ENCODE measurements around the gene GJA4.
"Not testable (repeated sequence)": the region's sequence is repeated elsewhere in the genome, so short reads cannot be mapped to it uniquely, and the experiment has no call there.

GJA4 gene

DNA sequence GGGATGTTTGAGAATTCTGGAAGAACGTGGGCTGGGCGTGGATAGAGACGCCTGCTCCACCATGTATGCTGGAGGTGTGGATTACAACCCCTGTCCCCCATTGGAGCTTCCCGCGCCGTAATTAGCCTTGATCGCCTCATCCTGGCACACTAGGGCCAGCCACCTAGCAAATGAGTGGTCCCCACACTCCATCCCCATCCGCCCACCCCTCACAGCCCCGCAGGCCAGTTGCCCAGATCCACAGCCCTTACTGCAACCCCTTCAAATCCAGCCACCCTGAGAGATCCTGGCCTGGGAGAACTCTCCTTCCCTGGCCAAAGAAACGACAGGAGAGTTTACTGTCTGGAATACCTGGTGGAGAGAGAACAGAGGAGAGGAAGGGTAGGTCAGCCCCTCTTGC is 375 bp upstream of the GJA4 start:
- no peak for DNase-seq (ENCODE audit: low read depth)

- DNase-seq (ENCODE audit: low read depth): no peak
These were observed 1.4 kb downstream of the GJA4 start for GRCh38 chr1:34794001-34794789.

DNA sequence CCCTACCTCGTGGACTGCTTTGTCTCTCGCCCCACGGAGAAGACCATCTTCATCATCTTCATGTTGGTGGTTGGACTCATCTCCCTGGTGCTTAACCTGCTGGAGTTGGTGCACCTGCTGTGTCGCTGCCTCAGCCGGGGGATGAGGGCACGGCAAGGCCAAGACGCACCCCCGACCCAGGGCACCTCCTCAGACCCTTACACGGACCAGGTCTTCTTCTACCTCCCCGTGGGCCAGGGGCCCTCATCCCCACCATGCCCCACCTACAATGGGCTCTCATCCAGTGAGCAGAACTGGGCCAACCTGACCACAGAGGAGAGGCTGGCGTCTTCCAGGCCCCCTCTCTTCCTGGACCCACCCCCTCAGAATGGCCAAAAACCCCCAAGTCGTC is 2.0 kb downstream of the GJA4 start:
- DNase-seq (ENCODE audit: low read depth): no peak

GRCh38 chr1:34795916-34796315 is 3.1 kb downstream of the GJA4 start:
- DNase-seq (ENCODE audit: low read depth): no peak

DNA sequence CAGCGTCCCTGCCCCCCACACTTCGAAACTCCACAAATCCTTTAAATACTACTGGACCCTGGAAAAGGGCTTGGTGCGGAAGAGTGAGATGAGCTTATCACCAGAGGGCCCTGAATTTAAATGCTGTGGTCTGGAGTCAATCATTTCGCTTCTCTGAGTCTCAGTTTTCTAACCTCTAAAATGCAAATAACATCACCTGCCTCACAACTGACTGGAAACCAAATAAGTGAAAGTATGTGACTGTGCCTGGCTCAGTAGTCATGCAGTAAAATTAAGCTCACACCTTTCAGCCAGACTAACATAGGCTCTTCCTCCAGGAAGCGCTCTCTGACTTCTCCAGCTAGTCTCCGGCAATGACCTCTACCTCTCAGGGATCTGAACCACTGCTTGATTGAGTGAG is 4.2 kb downstream of the GJA4 start:
- no peak for DNase-seq (ENCODE audit: low read depth)

GRCh38 chr1:34800214-34800613 is 7.4 kb downstream of the GJA4 start:
- no peak for DNase-seq (ENCODE audit: low read depth)

GRCh38 chr1:34803770-34804169 is 11.0 kb downstream of the GJA4 start:
- DNase-seq (ENCODE audit: low read depth): no peak

DNA sequence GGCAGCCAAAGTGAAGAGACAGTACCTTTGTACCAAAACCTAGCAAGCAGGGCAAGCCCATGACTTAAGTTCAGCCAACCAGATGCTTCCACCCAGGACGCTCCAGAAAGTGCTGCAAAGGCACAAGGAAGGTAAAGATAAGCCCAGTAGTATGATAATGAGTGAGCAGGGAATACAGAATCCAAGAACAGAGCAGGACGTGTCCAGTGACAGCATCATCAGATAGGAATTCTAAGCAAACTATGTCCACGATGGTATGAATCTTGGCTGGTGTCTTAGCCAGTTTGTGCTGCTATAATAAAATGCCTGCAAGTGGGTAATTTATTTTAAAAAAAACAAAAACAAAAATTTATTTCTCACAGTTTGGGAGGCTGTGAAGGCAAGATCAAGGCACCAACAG is 13.6 kb downstream of the GJA4 start:
- no peak for DNase-seq (ENCODE audit: low read depth)

DNA sequence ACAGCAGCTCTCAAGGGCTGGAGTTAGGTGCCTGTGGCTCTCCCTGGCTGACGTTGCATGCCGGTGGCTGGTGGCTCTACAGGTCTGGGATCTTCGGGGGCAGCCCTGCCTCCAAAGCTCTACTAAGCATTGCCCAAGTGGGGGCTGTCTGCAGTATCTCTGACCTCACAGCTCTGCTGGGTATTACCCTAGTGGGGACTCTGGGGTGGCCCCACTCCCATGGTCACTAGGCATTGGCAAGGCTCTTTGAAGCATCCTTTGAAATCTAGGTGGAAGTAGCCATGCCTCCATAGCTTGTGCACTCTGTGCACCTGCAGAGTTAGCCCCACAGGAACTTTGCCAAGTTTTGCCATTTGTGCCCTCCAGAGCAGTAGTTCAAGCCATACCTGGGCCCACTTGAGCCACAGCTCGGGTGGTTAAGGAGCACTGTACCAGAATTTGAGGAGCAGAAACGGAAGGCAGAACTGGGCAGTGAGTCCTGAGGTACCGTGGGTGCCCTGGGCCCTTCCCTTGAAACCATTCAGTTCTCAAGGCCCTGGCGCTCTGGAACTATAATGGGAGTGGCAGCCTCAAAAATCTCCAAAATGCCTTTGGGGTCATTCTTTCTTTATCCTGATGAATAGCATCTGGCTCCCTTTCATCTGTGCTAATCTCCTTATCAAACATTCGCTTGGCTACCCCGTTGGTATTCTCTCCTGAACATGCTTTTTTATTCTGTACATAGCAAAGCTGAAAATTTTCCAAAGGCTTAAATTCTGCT is 15.4 kb downstream of the GJA4 start:
- DNase-seq (ENCODE audit: low read depth): no peak

DNA sequence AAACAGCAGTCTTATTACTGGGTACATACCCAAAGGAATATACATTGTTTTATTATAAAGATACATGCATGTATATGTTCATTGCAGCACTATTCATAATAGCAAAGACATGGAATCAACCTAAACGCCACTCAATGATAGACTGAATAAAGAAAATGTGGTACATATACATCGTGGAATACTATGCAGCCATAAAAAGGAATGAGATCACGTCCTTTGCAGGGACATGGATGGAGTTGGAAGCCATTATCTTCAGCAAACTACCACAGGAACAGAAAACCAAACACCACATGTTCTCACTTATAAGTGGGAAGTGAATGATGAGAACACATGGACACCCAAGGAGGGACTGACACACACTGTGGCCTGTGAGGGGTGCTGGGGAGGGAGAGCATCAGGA is 18.0 kb downstream of the GJA4 start:
- DNase-seq (ENCODE audit: low read depth): not testable (repeated sequence)

GRCh38 chr1:34816332-34816731 is 23.5 kb downstream of the GJA4 start:
- DNase-seq (ENCODE audit: low read depth): no peak

GRCh38 chr1:34816778-34817177 is 24.0 kb downstream of the GJA4 start:
- DNase-seq (ENCODE audit: low read depth): no peak

GRCh38 chr1:34818862-34819261 is 26.1 kb downstream of the GJA4 start:
- not testable (repeated sequence) for DNase-seq (ENCODE audit: low read depth)

DNA sequence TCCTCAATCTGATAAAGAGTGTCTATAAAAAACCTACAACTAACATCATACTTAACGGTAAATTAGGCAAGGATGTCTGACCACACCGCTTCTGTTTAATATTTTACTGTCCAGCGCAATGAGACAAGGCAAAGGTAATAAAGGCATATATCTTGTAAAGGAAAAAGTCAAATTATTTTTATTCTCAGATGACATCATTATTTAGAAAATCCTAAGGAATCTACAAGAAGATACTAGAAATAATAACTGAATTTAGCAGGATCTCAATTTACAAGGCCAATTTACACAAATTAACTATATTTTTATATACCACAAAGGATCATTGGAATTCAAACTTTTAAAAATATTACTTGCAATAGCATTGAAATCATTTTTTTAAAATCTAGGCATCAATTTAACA is 29.4 kb downstream of the GJA4 start:
- DNase-seq (ENCODE audit: low read depth): no peak

DNA sequence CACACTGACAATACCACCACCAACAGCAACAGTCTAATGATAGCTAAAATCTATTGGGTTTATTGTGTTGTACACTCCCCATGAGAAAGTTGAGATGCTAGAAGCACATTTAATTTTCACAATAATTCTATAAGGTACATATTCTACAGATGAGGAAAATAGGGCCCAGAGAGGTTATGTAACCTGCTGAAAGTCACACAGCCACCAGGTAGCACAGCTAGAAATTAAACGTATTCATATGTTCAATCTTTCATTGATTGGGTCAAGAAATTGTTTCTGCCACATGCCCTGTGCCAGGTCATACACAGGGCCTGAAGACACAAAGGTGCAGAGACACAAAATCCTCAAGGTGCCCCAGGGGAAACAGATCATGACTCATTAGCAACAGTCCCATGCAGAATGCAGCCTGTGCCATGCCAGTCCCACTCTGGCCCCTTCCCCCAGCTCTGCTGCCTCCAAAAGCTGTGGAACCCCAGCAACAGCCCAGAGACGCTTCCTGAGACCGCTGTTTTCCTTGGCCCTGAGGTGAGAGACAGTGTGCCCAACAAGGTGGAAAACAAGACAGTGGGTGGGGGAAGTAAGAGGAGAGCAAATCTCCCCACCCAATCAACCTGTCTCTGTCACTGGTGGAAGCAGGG is 32.1 kb downstream of the GJA4 start:
- no peak for DNase-seq (ENCODE audit: low read depth)

GRCh38 chr1:34825455-34826091 is 32.8 kb downstream of the GJA4 start:
- DNase-seq (ENCODE audit: low read depth): no peak

DNA sequence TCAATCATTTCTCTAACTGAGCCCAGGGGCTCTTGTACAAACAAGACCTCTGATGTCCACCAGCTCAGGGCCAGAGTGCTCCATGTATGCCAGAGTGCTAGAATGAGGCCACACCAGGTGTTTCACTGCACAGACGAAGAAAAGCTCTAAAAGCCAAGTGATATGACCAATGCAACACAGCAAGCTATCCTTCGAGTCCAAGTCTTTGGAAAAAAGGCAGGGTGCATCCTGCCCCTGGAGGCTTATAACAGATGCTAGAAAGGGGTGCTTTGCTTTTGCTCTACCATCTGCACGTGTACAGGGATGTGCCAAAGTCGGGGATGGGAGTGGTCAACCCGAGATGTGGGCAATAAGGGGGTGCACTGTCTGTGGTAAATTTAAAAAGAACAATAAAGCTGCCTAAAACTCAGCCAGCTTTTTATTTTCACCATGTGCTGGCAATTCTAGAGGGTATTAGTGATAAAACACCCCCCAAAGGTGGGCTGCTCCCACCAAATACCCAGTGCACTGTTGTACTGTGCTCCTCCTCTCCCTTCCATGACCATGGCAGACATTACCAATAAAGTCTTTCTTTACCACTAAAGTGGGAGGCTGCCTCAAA is 34.6 kb downstream of the GJA4 start:
- no peak for DNase-seq (ENCODE audit: low read depth)

DNA sequence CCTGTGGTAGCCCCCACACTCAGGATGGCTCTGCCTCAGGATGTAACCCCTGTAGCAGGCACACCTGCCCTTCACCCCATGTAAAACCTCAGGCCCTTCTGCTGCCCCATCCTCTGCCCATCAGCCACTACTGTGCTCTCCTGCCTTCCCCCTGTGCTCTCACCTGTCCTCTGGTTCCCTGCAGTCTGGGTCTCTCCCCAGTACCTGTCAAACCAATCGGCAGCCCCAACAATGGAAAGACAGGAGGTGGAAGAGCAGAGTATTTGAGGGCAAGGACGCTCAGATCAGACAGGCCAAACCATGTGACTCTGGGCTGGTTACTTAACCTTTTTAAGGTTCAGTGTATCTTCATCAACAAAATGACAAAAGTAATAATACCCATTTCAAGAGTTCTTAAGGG is 35.8 kb downstream of the GJA4 start:
- DNase-seq (ENCODE audit: low read depth): no peak

GRCh38 chr1:34829250-34829649 is 36.5 kb downstream of the GJA4 start:
- DNase-seq (ENCODE audit: low read depth): no peak

GRCh38 chr1:34831721-34832246 is 39.0 kb downstream of the GJA4 start:
- DNase-seq (ENCODE audit: low read depth): no peak

- DNase-seq (ENCODE audit: low read depth): no peak
These were observed 40.9 kb downstream of the GJA4 start for GRCh38 chr1:34833711-34834110.

Data from stimulated activated CD8-positive, alpha-beta memory T cell treated with anti-CD3 and anti-CD28 coated beads, Interleukin-12 subunit alpha, Interleukin-12 subunit beta, amount 100 ng/mL, for 1 hour (primary cell).